Stimulated activated naive CD4-positive, alpha-beta T cell treated with Interleukin-2 at 50 U/mL for 16 hours (primary cell): Measurements from ENCODE around the gene ZNF831.

Experiments used
- DNase-seq: peaks from one replicate; lab custom pipeline; 2025; lab: John Stamatoyannopoulos, UW

Gene ZNF831

DNA sequence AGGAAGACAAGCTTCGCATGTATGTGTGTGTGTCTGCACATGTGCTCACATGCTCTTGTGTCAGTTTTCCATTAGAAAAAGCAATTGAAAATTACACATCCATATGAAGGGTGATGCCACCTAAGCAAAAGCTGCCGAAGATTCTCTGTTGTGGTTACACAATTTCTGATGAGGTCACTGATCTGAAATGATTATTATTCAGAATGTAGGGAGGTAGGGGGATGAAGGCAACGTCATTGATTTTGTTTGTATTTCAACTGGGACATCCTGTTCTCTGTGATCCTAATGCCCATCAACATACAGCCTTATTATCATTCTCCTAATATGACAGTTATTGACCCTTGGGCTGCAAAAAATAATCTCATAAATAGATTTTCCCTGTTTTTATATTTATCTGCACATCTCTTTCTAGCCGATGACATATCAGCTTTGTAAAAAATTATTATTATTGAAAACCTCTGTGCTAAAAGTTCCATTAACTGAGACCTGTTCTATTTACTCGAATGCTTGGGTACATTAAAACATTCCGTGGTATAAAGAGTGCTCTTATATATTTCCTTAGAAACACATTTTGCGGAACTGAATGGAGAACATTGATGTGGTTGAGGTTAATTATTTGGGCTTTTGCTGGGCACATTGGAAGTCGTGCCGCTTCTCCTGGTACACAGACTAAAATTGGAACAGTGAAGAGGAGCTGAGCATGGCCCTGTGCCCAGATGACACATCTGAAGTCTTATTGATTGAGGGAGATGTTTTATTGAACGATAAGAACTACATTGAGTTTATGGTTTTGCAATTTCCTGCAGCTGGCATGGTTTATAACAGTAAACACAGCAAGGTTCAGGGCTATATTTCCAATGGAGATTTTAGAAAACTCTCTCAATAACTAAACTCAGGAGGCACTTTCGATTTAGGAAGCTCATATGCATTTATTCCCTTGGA, 51.3 kb downstream of the ZNF831 start:
- no peak for DNase-seq

DNA sequence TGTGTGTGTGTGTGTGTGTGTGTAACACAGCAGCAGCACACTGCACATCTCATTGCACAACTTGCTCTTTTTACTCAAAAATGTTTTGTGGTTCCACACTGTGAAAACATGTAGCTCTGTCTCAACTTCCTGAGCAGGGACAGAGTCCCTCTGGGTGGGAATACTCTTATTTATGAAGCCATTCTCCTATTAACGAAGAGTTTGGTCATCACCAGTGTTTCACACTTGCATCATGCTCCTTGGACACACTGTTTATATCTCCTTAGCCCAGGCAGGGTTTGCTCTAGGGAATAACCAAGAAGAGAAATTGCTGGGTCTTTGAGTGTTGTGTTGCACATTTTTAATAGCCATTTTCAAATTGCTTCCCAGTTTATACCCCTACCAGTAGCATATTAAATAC, 53.6 kb downstream of the ZNF831 start:
- no peak for DNase-seq

DNA sequence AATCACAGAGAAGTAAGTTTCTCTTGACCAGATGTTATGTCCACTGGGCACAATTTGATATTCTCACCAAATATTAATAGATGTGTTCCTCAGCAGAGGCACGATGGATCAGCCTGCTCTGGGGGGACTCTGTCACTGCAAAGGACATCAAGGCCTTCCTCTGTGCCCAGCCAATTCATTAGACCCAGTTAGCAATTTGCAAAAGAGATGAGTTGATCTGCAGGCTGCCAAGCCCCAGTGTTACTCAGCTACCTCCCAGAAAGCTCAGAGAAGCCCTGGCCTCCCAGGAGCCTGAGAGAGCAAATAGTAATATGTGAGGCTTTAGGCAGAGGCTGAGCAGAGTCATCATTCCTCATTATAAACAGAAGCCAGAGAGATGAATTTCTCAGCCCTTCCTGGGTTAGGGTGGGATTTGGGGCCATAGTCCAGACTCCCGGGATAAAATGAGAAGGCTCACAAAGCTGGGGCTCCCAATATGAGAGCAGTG, 54.2 kb downstream of the ZNF831 start:
- DNase-seq = no peak

- DNase-seq = no peak
Observed at GRCh38 chr20:59219211-59219610, 55.6 kb downstream of the ZNF831 start.

DNA sequence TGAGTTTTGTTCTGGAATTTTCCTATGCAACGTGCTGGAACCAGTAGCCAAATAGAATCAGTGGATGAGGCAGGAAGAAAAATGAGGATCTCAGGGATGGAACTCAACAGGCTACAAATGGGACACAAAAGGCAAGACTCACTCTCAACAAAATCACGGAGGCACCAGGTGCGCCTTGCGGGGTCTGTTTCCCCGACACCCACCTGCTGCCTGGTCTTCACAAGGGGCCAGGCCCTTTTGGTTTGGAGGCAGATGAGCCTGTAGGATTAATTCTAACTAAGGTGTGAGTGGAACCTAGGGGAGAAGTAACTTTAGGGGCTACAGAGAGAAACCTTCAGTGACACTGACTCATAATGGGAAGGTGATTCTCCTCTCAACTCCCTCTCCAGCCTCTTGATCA, 56.5 kb downstream of the ZNF831 start:
- no peak for DNase-seq

DNA sequence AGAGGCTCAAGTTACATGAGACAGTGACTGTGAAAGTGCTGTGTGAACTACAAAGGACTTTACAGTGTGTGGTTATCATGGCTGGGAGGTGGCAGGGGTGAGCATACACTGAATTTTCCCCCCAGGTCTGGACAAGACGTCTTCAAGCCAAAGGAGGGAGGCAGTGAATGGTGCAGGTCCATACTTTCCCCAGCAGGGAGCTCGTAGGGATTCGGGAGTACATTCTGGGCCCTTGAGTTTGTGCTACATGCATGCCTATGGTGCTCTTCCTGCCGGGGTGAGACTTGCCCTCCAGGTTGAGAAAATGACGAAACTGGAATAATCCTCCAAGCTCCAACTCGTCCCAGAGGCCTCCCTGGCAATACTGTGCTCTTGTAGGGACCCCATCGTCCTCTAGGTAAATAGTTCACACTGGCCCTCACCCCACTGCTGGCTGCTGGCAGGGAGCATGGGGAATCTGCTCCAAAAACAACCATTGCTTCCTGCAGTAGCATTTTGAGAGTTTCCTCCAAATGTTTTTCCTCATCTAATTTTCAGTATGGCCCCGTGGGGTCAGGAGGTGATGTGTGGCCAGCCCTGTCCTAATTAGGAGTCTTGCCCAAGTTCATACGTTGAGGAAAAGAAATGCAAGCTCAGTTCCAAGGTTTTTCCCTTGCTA, 57.6 kb downstream of the ZNF831 start:
- DNase-seq = no peak

- no peak for DNase-seq
Observed at GRCh38 chr20:59221707-59222252, 58.2 kb downstream of the ZNF831 start.

DNA sequence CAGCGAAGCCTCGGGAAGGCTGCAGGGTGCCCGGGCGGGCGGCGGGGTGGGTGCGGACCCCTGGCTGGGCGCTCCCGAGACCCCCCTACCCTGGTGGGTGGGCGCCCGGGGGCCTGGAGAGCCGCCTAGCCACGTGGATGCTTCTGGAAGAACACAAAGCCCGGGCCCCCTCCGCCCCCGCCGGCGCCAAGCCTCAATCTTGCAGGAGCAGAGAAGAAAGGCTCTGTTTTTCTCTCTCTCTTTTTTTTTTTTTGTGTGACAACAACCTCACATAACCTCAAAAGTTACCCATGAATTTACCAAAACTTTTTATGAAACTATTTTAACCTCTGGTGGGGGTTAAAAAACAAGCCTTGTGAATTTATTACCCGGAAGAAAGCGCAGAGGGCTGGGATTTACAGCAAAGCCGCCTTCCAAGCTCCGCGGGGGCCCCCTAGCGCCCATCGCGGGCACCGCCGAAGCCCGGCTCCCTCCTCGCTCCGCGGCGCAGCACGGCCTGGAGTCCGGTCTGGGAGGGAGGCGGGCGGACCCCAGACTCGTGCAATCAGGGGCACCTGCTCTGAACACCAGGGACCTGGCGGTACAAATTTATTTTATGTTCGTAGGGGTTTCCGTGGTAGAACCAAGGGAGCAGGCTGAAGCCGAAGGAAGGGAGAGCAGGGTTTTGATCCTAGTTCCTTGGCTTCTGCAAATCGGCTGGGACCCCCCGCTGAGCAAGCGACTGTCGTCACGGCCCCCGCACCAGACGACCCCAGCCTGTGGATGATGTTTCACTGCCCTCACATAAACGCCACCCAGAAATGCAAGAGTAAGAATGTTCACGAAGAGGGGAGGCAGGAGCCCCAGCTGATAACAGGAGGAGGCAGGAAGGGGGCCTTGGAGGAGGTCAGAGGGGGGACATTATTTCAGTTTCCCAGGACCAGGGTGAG, 58.9 kb downstream of the ZNF831 start:
- DNase-seq = peak; percentile 74

GRCh38 chr20:59223182-59223601, 59.6 kb downstream of the ZNF831 start:
- DNase-seq = no peak

DNA sequence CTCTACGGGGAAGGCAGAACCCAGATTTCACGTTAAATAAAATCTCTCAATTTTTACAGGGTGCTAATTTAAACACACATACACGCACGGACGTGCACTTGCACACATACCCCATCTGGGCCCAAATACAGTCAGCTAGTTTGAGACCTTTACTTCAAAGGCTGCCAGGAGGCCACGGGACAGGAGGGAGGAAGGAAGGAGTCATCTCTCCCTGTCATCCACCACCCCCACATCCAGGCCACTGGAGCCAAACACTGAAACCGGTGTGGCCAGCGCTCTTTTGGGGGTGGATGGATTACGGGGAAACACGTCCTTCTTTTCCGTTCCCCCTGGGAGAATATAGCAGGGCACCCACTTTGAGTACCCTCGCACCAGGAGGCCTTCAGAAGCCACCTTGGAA, 60.1 kb downstream of the ZNF831 start:
- DNase-seq = no peak

DNA sequence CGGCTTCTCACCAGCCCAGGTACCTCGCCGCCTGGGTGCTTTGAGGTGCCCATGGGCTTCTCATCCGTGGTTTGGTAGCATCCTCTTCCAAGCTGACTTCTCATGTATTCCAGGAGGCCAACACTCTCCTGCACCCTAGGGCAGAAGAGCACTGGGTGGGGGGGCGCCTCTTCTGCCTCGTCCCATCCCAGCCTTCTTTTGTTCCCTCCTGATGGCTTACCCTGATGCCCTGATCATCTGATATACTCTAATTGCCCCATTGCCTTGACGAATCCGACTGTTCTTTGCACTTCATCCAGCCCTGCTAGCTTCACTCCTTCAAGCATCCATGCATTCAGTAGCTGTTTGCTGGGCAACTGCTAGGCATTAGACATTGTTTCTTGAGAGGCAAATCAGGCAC, 60.6 kb downstream of the ZNF831 start:
- no peak for DNase-seq

DNA sequence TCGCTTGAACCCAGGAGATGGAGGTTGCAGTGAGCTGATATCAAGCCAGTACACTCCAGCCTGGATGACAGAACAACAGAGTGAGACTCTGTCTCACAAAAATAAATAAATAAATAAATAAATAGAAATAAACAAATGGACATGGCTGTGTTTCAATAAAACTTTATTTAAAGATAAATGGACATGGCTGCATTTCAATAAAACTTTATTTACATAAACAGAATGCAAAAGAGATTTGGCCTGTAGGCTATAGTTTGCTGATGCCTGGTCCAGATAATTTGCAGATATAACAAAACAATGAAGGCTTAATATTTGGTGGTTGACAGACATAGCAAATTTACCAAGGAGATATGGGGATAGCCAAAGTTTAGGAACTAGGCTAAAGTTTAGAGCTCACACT, 66.8 kb downstream of the ZNF831 start:
- DNase-seq = no peak

DNA sequence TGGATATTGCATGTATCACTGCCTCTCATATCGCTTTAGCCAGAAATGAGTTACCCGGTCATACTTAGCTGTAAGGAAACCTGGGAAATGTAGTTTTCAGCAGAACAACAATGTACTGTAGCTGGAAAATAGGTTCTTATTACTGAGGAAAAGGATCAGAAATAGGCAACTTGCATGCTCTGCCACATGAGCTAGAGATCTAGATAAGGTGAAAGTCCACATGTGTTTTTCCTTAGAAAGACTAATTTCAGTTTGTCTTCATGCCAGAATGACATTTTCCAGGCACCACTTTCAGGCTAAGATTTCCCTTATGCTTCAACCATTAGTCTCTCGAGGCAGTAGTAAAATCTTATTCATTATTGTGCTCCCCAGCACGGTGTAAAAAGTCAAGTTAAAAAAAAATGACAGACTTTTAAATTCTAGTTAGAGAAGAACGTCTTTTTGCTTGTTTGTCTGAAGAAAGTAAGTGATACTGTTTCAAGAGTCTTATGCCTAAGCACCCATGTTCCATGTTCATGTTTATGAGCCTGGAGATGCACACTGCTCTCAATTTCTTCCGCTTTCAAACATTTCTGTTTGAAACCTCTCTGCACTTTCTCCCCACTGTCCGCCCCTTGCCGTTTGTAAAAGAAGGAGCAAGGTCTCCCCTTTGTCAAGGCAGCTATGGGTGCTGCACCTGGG, 67.6 kb downstream of the ZNF831 start:
- DNase-seq = no peak

DNA sequence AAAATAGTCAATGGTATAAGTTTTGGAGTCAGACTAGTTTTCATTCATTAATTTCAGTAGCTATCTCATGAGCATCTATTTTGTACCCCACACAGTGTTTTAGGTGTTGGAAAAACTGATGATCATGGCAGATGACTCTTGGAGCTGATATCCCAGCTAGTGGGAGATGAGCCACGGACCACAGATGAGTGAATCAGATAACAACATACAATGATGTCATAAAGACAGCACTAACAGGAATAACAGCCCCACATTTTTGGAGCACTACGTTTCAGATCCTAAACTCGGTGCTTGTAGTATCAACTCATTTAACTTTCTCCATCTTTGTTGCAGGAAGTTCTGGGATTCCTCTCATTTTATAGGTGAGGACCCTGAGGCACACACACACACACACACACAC, 69.0 kb downstream of the ZNF831 start:
- DNase-seq = no peak

GRCh38 chr20:59235226-59235625, 71.6 kb downstream of the ZNF831 start:
- DNase-seq = no peak

- no peak for DNase-seq
Observed at GRCh38 chr20:59240006-59240405, 76.4 kb downstream of the ZNF831 start.

DNA sequence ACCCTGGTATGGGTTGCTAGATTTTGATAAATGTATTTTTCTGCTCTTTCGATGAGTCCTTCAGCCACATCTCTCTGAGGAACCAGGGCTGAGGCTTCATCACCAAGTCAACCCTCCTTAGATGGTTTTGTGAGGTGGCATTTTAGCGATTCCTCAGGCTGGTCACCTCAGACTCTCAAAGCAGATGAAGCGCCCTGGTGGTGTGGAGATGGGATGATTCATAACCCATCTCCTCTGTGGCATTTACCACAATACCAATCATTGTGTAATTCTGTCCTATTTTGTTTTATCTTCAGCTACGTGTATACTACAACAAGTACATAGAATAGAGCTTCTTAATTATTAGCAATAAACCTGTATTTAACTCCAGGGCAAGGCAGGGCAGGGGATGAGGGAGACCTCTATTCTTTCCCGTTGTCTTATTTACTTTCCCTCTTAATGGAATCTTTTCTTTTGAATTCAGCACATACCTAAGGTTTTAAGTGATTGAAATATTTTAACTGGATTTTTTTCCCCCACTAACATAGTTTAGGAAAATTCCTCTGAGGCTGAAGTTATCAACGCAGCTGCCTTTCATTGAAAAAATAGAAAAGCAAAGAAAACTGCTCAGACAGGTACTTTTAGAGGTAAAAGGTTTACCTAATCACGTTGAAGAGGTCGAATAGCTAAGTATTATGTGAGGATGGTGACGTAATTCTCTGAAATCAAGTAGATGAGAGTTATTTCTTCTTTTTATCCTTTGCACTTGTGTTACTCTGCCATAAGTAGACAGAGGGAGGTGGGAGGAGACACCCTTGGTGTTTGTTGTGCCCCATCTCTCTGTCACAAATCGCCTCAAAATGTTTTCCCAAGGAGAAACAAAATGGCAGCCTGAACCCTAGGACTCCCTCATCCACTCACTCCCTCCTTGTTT, 79.3 kb downstream of the ZNF831 start:
- DNase-seq = peak; percentile 40

- no peak for DNase-seq
Observed at GRCh38 chr20:59246691-59247400, 83.2 kb downstream of the ZNF831 start.
